BE2C (cell line): Measurements from ENCODE around the gene SERPIND1.

Experiments
- DNase-seq: peaks from one replicate; pipeline ENCODE4 v3.0.0-alpha.2; 2020
- H3K27me3 ChIP-seq: fragments of 250-450 bp; sonication (Bioruptor Pico); 2 replicates; pipeline ENCODE4 v1.5.1; 2020; ENCODE audit warnings: mild to moderate bottlenecking
- H3K36me3 ChIP-seq: fragments of 250-450 bp; sonication (Bioruptor Pico); 2 replicates; pipeline ENCODE4 v1.5.1; 2020; ENCODE audit warnings: mild to moderate bottlenecking
- H3K4me1 ChIP-seq: fragments of 250-450 bp; sonication (Bioruptor Pico); 2 replicates; pipeline ENCODE4 v1.5.1; 2020
- H3K4me3 ChIP-seq: 2 replicates; pipeline ENCODE4 v1.5.1; 2011; ENCODE audit warnings: low read depth, low read length
- H3K9me3 ChIP-seq: fragments of 250-450 bp; sonication (Bioruptor Pico); 2 replicates; pipeline ENCODE4 v1.5.1; 2020
- TF ChIP-seq, protein P1 (sequence below): IDR thresholded peaks from 2 replicates; pipeline ENCODE4 v1.5.1; 2012; ENCODE audit warnings: mild to moderate bottlenecking, low read depth, low read length

Gene SERPIND1

DNA sequence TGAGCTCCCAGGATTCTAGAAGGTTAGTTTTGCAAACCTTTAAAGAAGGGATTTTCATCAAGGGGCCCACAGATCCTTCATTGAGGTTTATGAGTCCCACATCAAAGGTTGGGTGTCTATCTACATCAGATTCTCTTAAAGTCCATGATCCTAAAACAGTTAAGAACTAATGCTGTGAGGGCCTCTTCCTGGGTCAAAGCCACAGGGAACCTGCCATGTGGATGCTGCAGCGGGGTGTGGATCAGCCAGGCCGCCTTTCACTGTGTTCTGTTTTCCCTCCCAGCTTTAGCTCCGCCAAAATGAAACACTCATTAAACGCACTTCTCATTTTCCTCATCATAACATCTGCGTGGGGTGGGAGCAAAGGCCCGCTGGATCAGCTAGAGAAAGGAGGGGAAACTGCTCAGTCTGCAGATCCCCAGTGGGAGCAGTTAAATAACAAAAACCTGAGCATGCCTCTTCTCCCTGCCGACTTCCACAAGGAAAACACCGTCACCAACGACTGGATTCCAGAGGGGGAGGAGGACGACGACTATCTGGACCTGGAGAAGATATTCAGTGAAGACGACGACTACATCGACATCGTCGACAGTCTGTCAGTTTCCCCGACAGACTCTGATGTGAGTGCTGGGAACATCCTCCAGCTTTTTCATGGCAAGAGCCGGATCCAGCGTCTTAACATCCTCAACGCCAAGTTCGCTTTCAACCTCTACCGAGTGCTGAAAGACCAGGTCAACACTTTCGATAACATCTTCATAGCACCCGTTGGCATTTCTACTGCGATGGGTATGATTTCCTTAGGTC lies 5.3 kb downstream of the SERPIND1 start:
- TF ChIP-seq, protein P1, sequence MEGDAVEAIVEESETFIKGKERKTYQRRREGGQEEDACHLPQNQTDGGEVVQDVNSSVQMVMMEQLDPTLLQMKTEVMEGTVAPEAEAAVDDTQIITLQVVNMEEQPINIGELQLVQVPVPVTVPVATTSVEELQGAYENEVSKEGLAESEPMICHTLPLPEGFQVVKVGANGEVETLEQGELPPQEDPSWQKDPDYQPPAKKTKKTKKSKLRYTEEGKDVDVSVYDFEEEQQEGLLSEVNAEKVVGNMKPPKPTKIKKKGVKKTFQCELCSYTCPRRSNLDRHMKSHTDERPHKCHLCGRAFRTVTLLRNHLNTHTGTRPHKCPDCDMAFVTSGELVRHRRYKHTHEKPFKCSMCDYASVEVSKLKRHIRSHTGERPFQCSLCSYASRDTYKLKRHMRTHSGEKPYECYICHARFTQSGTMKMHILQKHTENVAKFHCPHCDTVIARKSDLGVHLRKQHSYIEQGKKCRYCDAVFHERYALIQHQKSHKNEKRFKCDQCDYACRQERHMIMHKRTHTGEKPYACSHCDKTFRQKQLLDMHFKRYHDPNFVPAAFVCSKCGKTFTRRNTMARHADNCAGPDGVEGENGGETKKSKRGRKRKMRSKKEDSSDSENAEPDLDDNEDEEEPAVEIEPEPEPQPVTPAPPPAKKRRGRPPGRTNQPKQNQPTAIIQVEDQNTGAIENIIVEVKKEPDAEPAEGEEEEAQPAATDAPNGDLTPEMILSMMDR: no peak
- no peaks in the 10 kb centered on the region for H3K27me3 ChIP-seq
- no peaks in the 10 kb centered on the region for H3K4me1 ChIP-seq
- no peak overlapping the region for H3K4me3 ChIP-seq
- no peaks in the 10 kb centered on the region for H3K9me3 ChIP-seq
- DNase-seq: no peak
- H3K36me3 ChIP-seq: peaks cover 24% of the 10 kb centered on the region

DNA sequence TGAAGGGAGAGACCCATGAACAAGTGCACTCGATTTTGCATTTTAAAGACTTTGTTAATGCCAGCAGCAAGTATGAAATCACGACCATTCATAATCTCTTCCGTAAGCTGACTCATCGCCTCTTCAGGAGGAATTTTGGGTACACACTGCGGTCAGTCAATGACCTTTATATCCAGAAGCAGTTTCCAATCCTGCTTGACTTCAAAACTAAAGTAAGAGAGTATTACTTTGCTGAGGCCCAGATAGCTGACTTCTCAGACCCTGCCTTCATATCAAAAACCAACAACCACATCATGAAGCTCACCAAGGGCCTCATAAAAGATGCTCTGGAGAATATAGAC lies 5.9 kb downstream of the SERPIND1 start:
- TF ChIP-seq, protein P1: no peak
- DNase-seq: no peak
- Histone ChIP-seq H3K9me3 (no peaks in the 10 kb centered on the region), H3K4me3 (no peak overlapping the region), H3K4me1 (no peaks in the 10 kb centered on the region), H3K27me3 (no peaks in the 10 kb centered on the region), H3K36me3 (peaks cover 24% of the 10 kb centered on the region)

DNA sequence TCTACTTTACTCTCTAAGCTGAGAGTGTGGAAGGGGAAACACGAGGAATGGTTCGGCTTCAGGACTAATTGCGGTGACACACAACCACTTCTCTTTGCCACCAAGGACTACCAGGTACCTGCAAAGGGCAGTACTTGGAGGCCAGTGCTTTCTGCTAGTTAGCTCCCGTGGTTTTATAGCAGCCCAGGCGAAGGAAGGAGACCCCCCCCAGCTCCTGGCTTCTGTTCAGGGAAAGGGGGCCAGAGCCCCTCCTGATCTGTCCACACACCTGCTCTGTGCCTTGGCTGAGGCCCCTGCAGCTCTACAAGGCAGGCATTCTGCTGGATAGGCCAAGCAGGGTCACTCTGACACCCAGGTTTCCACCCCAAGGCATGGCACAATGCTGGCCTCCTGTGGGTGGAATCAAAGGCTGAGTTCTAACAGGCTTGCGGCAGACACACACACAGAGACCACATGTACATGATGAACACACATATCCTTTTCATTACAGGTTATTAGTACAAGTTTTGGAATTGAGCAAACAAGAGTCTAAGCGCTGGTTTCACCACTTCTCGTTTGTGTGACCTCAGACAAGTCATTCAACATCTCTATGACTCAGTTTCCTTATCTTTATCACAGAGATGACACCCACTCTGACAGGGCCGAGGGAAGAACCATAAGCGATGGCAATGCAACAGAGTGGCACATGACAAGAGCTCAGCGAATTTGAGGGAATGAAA lies 7.5 kb downstream of the SERPIND1 start:
- H3K4me3 ChIP-seq: no peak overlapping the region
- H3K36me3 ChIP-seq: peaks cover 17% of the 10 kb centered on the region
- TF ChIP-seq, protein P1: no peak
- no peaks in the 10 kb centered on the region for H3K4me1 ChIP-seq
- no peaks in the 10 kb centered on the region for H3K27me3 ChIP-seq
- no peaks in the 10 kb centered on the region for H3K9me3 ChIP-seq
- DNase-seq: no peak

DNA sequence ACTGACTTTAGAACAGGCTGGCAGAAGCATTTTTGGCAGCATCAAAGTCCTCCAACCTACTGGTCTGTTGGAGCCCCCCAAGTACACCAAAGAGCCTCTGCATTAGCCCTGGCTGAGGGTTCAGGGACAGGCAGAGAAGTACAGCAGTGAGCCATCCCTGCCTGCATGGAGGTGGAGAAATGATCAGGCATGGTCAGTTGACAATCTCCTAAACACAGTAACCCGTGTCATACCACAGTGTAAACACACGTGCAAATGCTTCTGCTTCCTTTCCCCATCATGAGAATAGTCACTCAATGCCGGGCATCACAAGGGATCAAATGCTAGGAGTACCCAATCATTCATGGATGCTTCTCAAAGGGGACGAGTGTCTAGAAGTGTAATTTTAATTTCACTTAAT lies 8.2 kb downstream of the SERPIND1 start:
- no peak for DNase-seq
- TF ChIP-seq, protein P1: no peak
- Histone ChIP-seq H3K4me3 (no peak overlapping the region), H3K36me3 (peaks cover 21% of the 10 kb centered on the region), H3K4me1 (no peaks in the 10 kb centered on the region), H3K27me3 (no peaks in the 10 kb centered on the region), H3K9me3 (no peaks in the 10 kb centered on the region)

DNA sequence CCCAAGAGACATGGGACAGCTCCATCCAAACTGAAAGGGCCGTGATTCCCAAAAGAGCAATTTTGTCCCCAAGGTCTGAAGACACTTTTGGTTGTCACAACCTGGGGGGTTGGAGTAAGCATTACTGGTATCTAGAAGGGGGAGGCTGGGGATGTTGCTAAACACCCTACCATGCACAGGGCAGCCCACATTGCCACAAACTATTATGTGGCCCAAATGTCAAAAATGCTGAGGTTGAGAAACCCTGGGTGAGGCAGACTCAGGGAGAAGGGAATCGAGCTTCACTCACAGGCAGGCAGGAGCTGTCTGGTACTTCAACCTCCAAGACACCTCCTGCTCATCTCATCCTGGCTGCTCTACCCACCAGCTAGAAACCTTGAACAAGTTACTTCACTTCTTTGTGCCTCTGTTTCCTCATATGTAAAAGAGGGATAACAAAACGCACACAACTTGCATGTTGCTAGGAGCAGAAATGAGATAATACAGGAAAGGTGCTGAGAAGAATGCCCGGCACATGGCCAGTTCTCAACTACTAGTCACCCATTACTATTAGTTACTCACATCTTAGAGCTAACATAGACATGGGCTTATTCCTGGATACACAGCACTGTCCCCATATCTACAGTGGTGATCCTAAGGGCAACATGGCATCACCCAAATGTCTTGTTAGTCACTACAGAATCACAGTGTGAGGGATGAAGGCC lies 8.8 kb downstream of the SERPIND1 start:
- TF ChIP-seq, protein P1: no peak
- Histone ChIP-seq H3K4me3 (no peak overlapping the region), H3K4me1 (no peaks in the 10 kb centered on the region), H3K27me3 (no peaks in the 10 kb centered on the region), H3K36me3 (peaks cover 27% of the 10 kb centered on the region), H3K9me3 (no peaks in the 10 kb centered on the region)
- DNase-seq: no peak
